ENCODE measurements around the gene TUBGCP2.

Gene TUBGCP2

GRCh38 chr10:133299738-133300137 is 8.9 kb downstream of the TUBGCP2 start:
- no peak for DNase-seq
- Histone ChIP-seq H3K4ac (ENCODE audit: low read depth in 1 of 2, low read length in 2 of 2) (no peak overlapping the region), H3K9me3 (ENCODE audit: control insufficient read depth, low read length) (no peaks in the 10 kb centered on the region), H2AK5ac (ENCODE audit: low read length, severe bottlenecking) (no peak overlapping the region), H3K14ac (ENCODE audit: low read length in 2 of 2) (no peak overlapping the region), H3K4me3 (ENCODE audit: insufficient read depth in 1 of 2, low read depth in 1 of 2, low read length in 2 of 2) (no peak overlapping the region), H3K23ac (ENCODE audit: low read length in 2 of 2) (no peak overlapping the region), H2BK120ac (ENCODE audit: low read depth, low read length) (no peak overlapping the region), H3K4me1 (ENCODE audit: control insufficient read depth, insufficient read depth, low read depth, low read length) (peaks cover 6% of the 10 kb centered on the region), H3K27me3 (ENCODE audit: control insufficient read depth in 1 of 2, insufficient read depth in 1 of 2, low read length in 2 of 2) (no peaks in the 10 kb centered on the region), H3K27ac (ENCODE audit: low read length, poor library complexity, severe bottlenecking) (no peak overlapping the region), H2BK12ac (ENCODE audit: low read length in 2 of 2) (peak overlapping the region in 1 of 2 experiments; percentile 21), H3K18ac (ENCODE audit: low read depth in 1 of 2, low read length in 2 of 2) (no peak overlapping the region), H3K4me2 (ENCODE audit: low read length, poor library complexity, severe bottlenecking) (no peak overlapping the region), H2BK15ac (ENCODE audit: low read depth, poor library complexity, severe bottlenecking) (no peak overlapping the region), H4K91ac (ENCODE audit: low read length) (no peak overlapping the region), H3K79me1 (replicated peaks; ENCODE audit: low read length, poor library complexity, severe bottlenecking) (peaks cover 34% of the 10 kb centered on the region), H2AFZ (ENCODE audit: low read depth, low read length) (no peak overlapping the region), H4K8ac (ENCODE audit: low read length) (no peak overlapping the region), H3K9ac (ENCODE audit: low read length) (no peak overlapping the region), H2BK5ac (ENCODE audit: low read depth, low read length, poor library complexity, severe bottlenecking) (no peak overlapping the region), H3K36me3 (ENCODE audit: control insufficient read depth in 1 of 2, insufficient read depth in 2 of 2, low read depth in 1 of 2, low read length in 2 of 2) (peaks cover 73 to 78% of the 10 kb centered on the region in 2 experiments)
- 98% methylated on average over 11 of the region's 14 CpGs for WGBS

GRCh38 chr10:133299224-133299623 is 9.4 kb downstream of the TUBGCP2 start:
- Histone ChIP-seq H2AFZ (ENCODE audit: low read depth, low read length) (no peak overlapping the region), H3K9me3 (ENCODE audit: control insufficient read depth, low read length) (no peaks in the 10 kb centered on the region), H2BK120ac (ENCODE audit: low read depth, low read length) (no peak overlapping the region), H3K9ac (ENCODE audit: low read length) (no peak overlapping the region), H3K27ac (ENCODE audit: low read length, poor library complexity, severe bottlenecking) (no peak overlapping the region), H2AK5ac (ENCODE audit: low read length, severe bottlenecking) (no peak overlapping the region), H3K4ac (ENCODE audit: low read depth in 1 of 2, low read length in 2 of 2) (no peak overlapping the region), H3K14ac (ENCODE audit: low read length in 2 of 2) (no peak overlapping the region), H3K36me3 (ENCODE audit: control insufficient read depth in 1 of 2, insufficient read depth in 2 of 2, low read depth in 1 of 2, low read length in 2 of 2) (peaks cover 77 to 83% of the 10 kb centered on the region in 2 experiments), H3K18ac (ENCODE audit: low read depth in 1 of 2, low read length in 2 of 2) (no peak overlapping the region), H3K79me1 (replicated peaks; ENCODE audit: low read length, poor library complexity, severe bottlenecking) (peaks cover 34% of the 10 kb centered on the region), H3K23ac (ENCODE audit: low read length in 2 of 2) (no peak overlapping the region), H3K4me2 (ENCODE audit: low read length, poor library complexity, severe bottlenecking) (no peak overlapping the region), H3K27me3 (ENCODE audit: control insufficient read depth in 1 of 2, insufficient read depth in 1 of 2, low read length in 2 of 2) (no peaks in the 10 kb centered on the region), H2BK12ac (ENCODE audit: low read length in 2 of 2) (no peak overlapping the region), H4K8ac (ENCODE audit: low read length) (no peak overlapping the region), H2BK5ac (ENCODE audit: low read depth, low read length, poor library complexity, severe bottlenecking) (no peak overlapping the region), H3K4me1 (ENCODE audit: control insufficient read depth, insufficient read depth, low read depth, low read length) (peaks cover 6% of the 10 kb centered on the region), H4K91ac (ENCODE audit: low read length) (peak overlapping the region; percentile 34), H2BK15ac (ENCODE audit: low read depth, poor library complexity, severe bottlenecking) (no peak overlapping the region), H3K4me3 (ENCODE audit: insufficient read depth in 1 of 2, low read depth in 1 of 2, low read length in 2 of 2) (no peak overlapping the region)
- WGBS = 96% methylated on average over 10 of the region's 10 CpGs
- DNase-seq = no peak

GRCh38 chr10:133298466-133298865 is 10.2 kb downstream of the TUBGCP2 start:
- Histone ChIP-seq H2BK120ac (ENCODE audit: low read depth, low read length) (no peak overlapping the region), H3K9me3 (ENCODE audit: control insufficient read depth, low read length) (no peaks in the 10 kb centered on the region), H2BK5ac (ENCODE audit: low read depth, low read length, poor library complexity, severe bottlenecking) (no peak overlapping the region), H3K79me1 (replicated peaks; ENCODE audit: low read length, poor library complexity, severe bottlenecking) (peaks cover 34% of the 10 kb centered on the region), H3K14ac (ENCODE audit: low read length in 2 of 2) (no peak overlapping the region), H2AK5ac (ENCODE audit: low read length, severe bottlenecking) (no peak overlapping the region), H3K9ac (ENCODE audit: low read length) (no peak overlapping the region), H2BK12ac (ENCODE audit: low read length in 2 of 2) (no peak overlapping the region), H3K4me1 (ENCODE audit: control insufficient read depth, insufficient read depth, low read depth, low read length) (peaks cover 4% of the 10 kb centered on the region), H3K4me3 (ENCODE audit: insufficient read depth in 1 of 2, low read depth in 1 of 2, low read length in 2 of 2) (no peak overlapping the region), H3K4ac (ENCODE audit: low read depth in 1 of 2, low read length in 2 of 2) (no peak overlapping the region), H3K18ac (ENCODE audit: low read depth in 1 of 2, low read length in 2 of 2) (no peak overlapping the region), H2BK15ac (ENCODE audit: low read depth, poor library complexity, severe bottlenecking) (no peak overlapping the region), H3K4me2 (ENCODE audit: low read length, poor library complexity, severe bottlenecking) (no peak overlapping the region), H3K27ac (ENCODE audit: low read length, poor library complexity, severe bottlenecking) (no peak overlapping the region), H2AFZ (ENCODE audit: low read depth, low read length) (no peak overlapping the region), H3K36me3 (ENCODE audit: control insufficient read depth in 1 of 2, insufficient read depth in 2 of 2, low read depth in 1 of 2, low read length in 2 of 2) (peaks cover 85 to 86% of the 10 kb centered on the region in 2 experiments), H4K91ac (ENCODE audit: low read length) (no peak overlapping the region), H3K23ac (ENCODE audit: low read length in 2 of 2) (no peak overlapping the region), H4K8ac (ENCODE audit: low read length) (no peak overlapping the region), H3K27me3 (ENCODE audit: control insufficient read depth in 1 of 2, insufficient read depth in 1 of 2, low read length in 2 of 2) (no peaks in the 10 kb centered on the region)
- DNase-seq = no peak
- WGBS = 96% methylated on average over 14 of the region's 14 CpGs

- no peak overlapping the region for H2BK12ac ChIP-seq (ENCODE audit: low read length in 2 of 2)
- H2AK5ac ChIP-seq (ENCODE audit: low read length, severe bottlenecking) = no peak overlapping the region
- H2BK120ac ChIP-seq (ENCODE audit: low read depth, low read length) = no peak overlapping the region
- H3K9ac ChIP-seq (ENCODE audit: low read length) = no peak overlapping the region
- 96% methylated on average over 10 of the region's 10 CpGs for WGBS
- H4K8ac ChIP-seq (ENCODE audit: low read length) = no peak overlapping the region
- DNase-seq = no peak
- H3K79me1 ChIP-seq (replicated peaks; ENCODE audit: low read length, poor library complexity, severe bottlenecking) = peaks cover 33% of the 10 kb centered on the region
- H3K4me3 ChIP-seq (ENCODE audit: insufficient read depth in 1 of 2, low read depth in 1 of 2, low read length in 2 of 2) = no peak overlapping the region
- H3K27ac ChIP-seq (ENCODE audit: low read length, poor library complexity, severe bottlenecking) = no peak overlapping the region
- no peak overlapping the region for H3K23ac ChIP-seq (ENCODE audit: low read length in 2 of 2)
- H3K9me3 ChIP-seq (ENCODE audit: control insufficient read depth, low read length) = no peaks in the 10 kb centered on the region
- no peak overlapping the region for H2BK15ac ChIP-seq (ENCODE audit: low read depth, poor library complexity, severe bottlenecking)
- peaks cover 86 to 90% of the 10 kb centered on the region in 2 experiments for H3K36me3 ChIP-seq (ENCODE audit: control insufficient read depth in 1 of 2, insufficient read depth in 2 of 2, low read depth in 1 of 2, low read length in 2 of 2)
- no peak overlapping the region for H4K91ac ChIP-seq (ENCODE audit: low read length)
- no peak overlapping the region for H2BK5ac ChIP-seq (ENCODE audit: low read depth, low read length, poor library complexity, severe bottlenecking)
- H3K4me1 ChIP-seq (ENCODE audit: control insufficient read depth, insufficient read depth, low read depth, low read length) = peaks cover 13% of the 10 kb centered on the region
- H3K14ac ChIP-seq (ENCODE audit: low read length in 2 of 2) = no peak overlapping the region
- no peak overlapping the region for H2AFZ ChIP-seq (ENCODE audit: low read depth, low read length)
- no peaks in the 10 kb centered on the region for H3K27me3 ChIP-seq (ENCODE audit: control insufficient read depth in 1 of 2, insufficient read depth in 1 of 2, low read length in 2 of 2)
- H3K4ac ChIP-seq (ENCODE audit: low read depth in 1 of 2, low read length in 2 of 2) = no peak overlapping the region
- H3K18ac ChIP-seq (ENCODE audit: low read depth in 1 of 2, low read length in 2 of 2) = no peak overlapping the region
- no peak overlapping the region for H3K4me2 ChIP-seq (ENCODE audit: low read length, poor library complexity, severe bottlenecking)
These were observed 11.2 kb downstream of the TUBGCP2 start for GRCh38 chr10:133297504-133297903.

All from mesenchymal stem cell (in vitro differentiated cells and primary cell).